ENCODE data around the gene FANCM. TPM values are rescaled to one million over a fixed set of nuclear protein-coding genes. Genes with fewer than 3 reads are reported as not detected.

Gene FANCM
- polyA plus RNA-seq (2013, experiment 1 of 2): 5.6 TPM
- polyA plus RNA-seq (2013, experiment 2 of 2): 5.8 TPM

- Histone ChIP-seq H3K27me3 (ENCODE audit: insufficient read depth, low read length) (no peaks in the 10 kb centered on the region), H3K36me3 (ENCODE audit: insufficient read depth, low read length) (peaks cover 10% of the 10 kb centered on the region), H3K4me3 (ENCODE audit: low read length) (peak within 1 kb of the TSS; percentile 79), H3K9me3 (ENCODE audit: insufficient read depth, low read depth, low read length) (no peaks in the 10 kb centered on the region), H3K27ac (ENCODE audit: low read depth, low read length) (peak within 1 kb of the TSS; percentile 29; the same call in 1 of the 2 replicates), H3K9ac (ENCODE audit: low read depth, low read length) (peak within 1 kb of the TSS; percentile 59), H3K4me1 (ENCODE audit: insufficient read depth, low read length) (peaks cover 12% of the 10 kb centered on the region)
- WGBS: under 1% methylated on average over 48 of the region's 48 CpGs
Measured at GRCh38 chr14:45135659-45136395, at the start of gene FANCM. Gene FANCM (plus strand): TSS chr14:45135930. CDS start chr14:45136032, 102 bp downstream.

- WGBS: no CpG with 5 or more reads among the region's 1 CpG
- Histone ChIP-seq H3K27me3 (ENCODE audit: insufficient read depth, low read length) (no peaks in the 10 kb centered on the region), H3K9me3 (ENCODE audit: insufficient read depth, low read depth, low read length) (no peaks in the 10 kb centered on the region), H3K4me3 (ENCODE audit: low read length) (no peak overlapping the region), H3K36me3 (ENCODE audit: insufficient read depth, low read length) (peaks cover 4% of the 10 kb centered on the region), H3K9ac (ENCODE audit: low read depth, low read length) (no peak overlapping the region), H3K27ac (ENCODE audit: low read depth, low read length) (no peak overlapping the region), H3K4me1 (ENCODE audit: insufficient read depth, low read length) (peaks cover 12% of the 10 kb centered on the region; the same call in 1 of the 2 replicates)
Measured at GRCh38 chr14:45089813-45090212, 45.9 kb upstream of the FANCM start.

- WGBS: 97% methylated on average over 2 of the region's 2 CpGs
- peaks cover 7% of the 10 kb centered on the region; the same call in 1 of the 2 replicates for H3K4me1 ChIP-seq (ENCODE audit: insufficient read depth, low read length)
- H3K9ac ChIP-seq (ENCODE audit: low read depth, low read length): no peak overlapping the region
- H3K36me3 ChIP-seq (ENCODE audit: insufficient read depth, low read length): peaks cover 23% of the 10 kb centered on the region
- no peaks in the 10 kb centered on the region for H3K9me3 ChIP-seq (ENCODE audit: insufficient read depth, low read depth, low read length)
- H3K4me3 ChIP-seq (ENCODE audit: low read length): no peak overlapping the region
- no peak overlapping the region for H3K27ac ChIP-seq (ENCODE audit: low read depth, low read length)
- H3K27me3 ChIP-seq (ENCODE audit: insufficient read depth, low read length): no peaks in the 10 kb centered on the region
Measured at GRCh38 chr14:45091710-45092109, 44.0 kb upstream of the FANCM start.

GRCh38 chr14:45094275-45094674 is 41.5 kb upstream of the FANCM start:
- H3K4me3 ChIP-seq (ENCODE audit: low read length): no peak overlapping the region
- H3K4me1 ChIP-seq (ENCODE audit: insufficient read depth, low read length): peaks cover 7% of the 10 kb centered on the region; the same call in 1 of the 2 replicates
- no peaks in the 10 kb centered on the region for H3K27me3 ChIP-seq (ENCODE audit: insufficient read depth, low read length)
- H3K27ac ChIP-seq (ENCODE audit: low read depth, low read length): no peak overlapping the region
- 93% methylated on average over 2 of the region's 2 CpGs for WGBS
- H3K9ac ChIP-seq (ENCODE audit: low read depth, low read length): no peak overlapping the region
- H3K36me3 ChIP-seq (ENCODE audit: insufficient read depth, low read length): peaks cover 49% of the 10 kb centered on the region
- H3K9me3 ChIP-seq (ENCODE audit: insufficient read depth, low read depth, low read length): no peaks in the 10 kb centered on the region

- peaks cover 55% of the 10 kb centered on the region for H3K36me3 ChIP-seq (ENCODE audit: insufficient read depth, low read length)
- H3K4me1 ChIP-seq (ENCODE audit: insufficient read depth, low read length): no peaks in the 10 kb centered on the region
- no peaks in the 10 kb centered on the region for H3K27me3 ChIP-seq (ENCODE audit: insufficient read depth, low read length)
- no peak overlapping the region for H3K27ac ChIP-seq (ENCODE audit: low read depth, low read length)
- H3K9ac ChIP-seq (ENCODE audit: low read depth, low read length): no peak overlapping the region
- no peaks in the 10 kb centered on the region for H3K9me3 ChIP-seq (ENCODE audit: insufficient read depth, low read depth, low read length)
- WGBS: 100% methylated on average over 4 of the region's 4 CpGs
- H3K4me3 ChIP-seq (ENCODE audit: low read length): no peak overlapping the region
Measured at GRCh38 chr14:45095143-45095542, 40.6 kb upstream of the FANCM start.

GRCh38 chr14:45096218-45096617 is 39.5 kb upstream of the FANCM start:
- Histone ChIP-seq H3K4me1 (ENCODE audit: insufficient read depth, low read length) (no peaks in the 10 kb centered on the region), H3K4me3 (ENCODE audit: low read length) (no peak overlapping the region), H3K36me3 (ENCODE audit: insufficient read depth, low read length) (peaks cover 66% of the 10 kb centered on the region), H3K9me3 (ENCODE audit: insufficient read depth, low read depth, low read length) (no peaks in the 10 kb centered on the region), H3K9ac (ENCODE audit: low read depth, low read length) (no peak overlapping the region), H3K27ac (ENCODE audit: low read depth, low read length) (no peak overlapping the region), H3K27me3 (ENCODE audit: insufficient read depth, low read length) (no peaks in the 10 kb centered on the region)
- 98% methylated on average over 4 of the region's 4 CpGs for WGBS

- Histone ChIP-seq H3K4me1 (ENCODE audit: insufficient read depth, low read length) (no peaks in the 10 kb centered on the region), H3K4me3 (ENCODE audit: low read length) (no peak overlapping the region), H3K9me3 (ENCODE audit: insufficient read depth, low read depth, low read length) (no peaks in the 10 kb centered on the region), H3K36me3 (ENCODE audit: insufficient read depth, low read length) (peaks cover 97% of the 10 kb centered on the region), H3K9ac (ENCODE audit: low read depth, low read length) (no peak overlapping the region), H3K27me3 (ENCODE audit: insufficient read depth, low read length) (no peaks in the 10 kb centered on the region), H3K27ac (ENCODE audit: low read depth, low read length) (no peak overlapping the region)
Measured at GRCh38 chr14:45103806-45104205, 31.9 kb upstream of the FANCM start.

- peaks cover 99% of the 10 kb centered on the region for H3K36me3 ChIP-seq (ENCODE audit: insufficient read depth, low read length)
- no peak overlapping the region for H3K9ac ChIP-seq (ENCODE audit: low read depth, low read length)
- no peak overlapping the region for H3K27ac ChIP-seq (ENCODE audit: low read depth, low read length)
- no peaks in the 10 kb centered on the region for H3K27me3 ChIP-seq (ENCODE audit: insufficient read depth, low read length)
- H3K4me1 ChIP-seq (ENCODE audit: insufficient read depth, low read length): no peaks in the 10 kb centered on the region
- no peaks in the 10 kb centered on the region for H3K9me3 ChIP-seq (ENCODE audit: insufficient read depth, low read depth, low read length)
- 95% methylated on average over 1 of the region's 1 CpG for WGBS
- no peak overlapping the region for H3K4me3 ChIP-seq (ENCODE audit: low read length)
Measured at GRCh38 chr14:45104561-45104960, 31.2 kb upstream of the FANCM start.

- H3K36me3 ChIP-seq (ENCODE audit: insufficient read depth, low read length): peaks cover 100% of the 10 kb centered on the region
- no peaks in the 10 kb centered on the region for H3K27me3 ChIP-seq (ENCODE audit: insufficient read depth, low read length)
- H3K4me1 ChIP-seq (ENCODE audit: insufficient read depth, low read length): no peaks in the 10 kb centered on the region
- no peak overlapping the region for H3K27ac ChIP-seq (ENCODE audit: low read depth, low read length)
- no peak overlapping the region for H3K9ac ChIP-seq (ENCODE audit: low read depth, low read length)
- H3K9me3 ChIP-seq (ENCODE audit: insufficient read depth, low read depth, low read length): no peaks in the 10 kb centered on the region
- no peak overlapping the region for H3K4me3 ChIP-seq (ENCODE audit: low read length)
- WGBS: 93% methylated on average over 6 of the region's 6 CpGs
Measured at GRCh38 chr14:45112896-45113781, 22.6 kb upstream of the FANCM start.

GRCh38 chr14:45114327-45114726 is 21.4 kb upstream of the FANCM start:
- 100% methylated on average over 1 of the region's 3 CpGs for WGBS
- peaks cover 99% of the 10 kb centered on the region for H3K36me3 ChIP-seq (ENCODE audit: insufficient read depth, low read length)

GRCh38 chr14:45118594-45118993 is 17.1 kb upstream of the FANCM start:
- Histone ChIP-seq H3K36me3 (ENCODE audit: insufficient read depth, low read length) (peaks cover 96% of the 10 kb centered on the region), H3K4me3 (ENCODE audit: low read length) (no peak overlapping the region), H3K4me1 (ENCODE audit: insufficient read depth, low read length) (no peaks in the 10 kb centered on the region), H3K27ac (ENCODE audit: low read depth, low read length) (no peak overlapping the region), H3K9me3 (ENCODE audit: insufficient read depth, low read depth, low read length) (no peaks in the 10 kb centered on the region), H3K27me3 (ENCODE audit: insufficient read depth, low read length) (no peaks in the 10 kb centered on the region), H3K9ac (ENCODE audit: low read depth, low read length) (no peak overlapping the region)
- WGBS: 97% methylated on average over 6 of the region's 6 CpGs

More at GRCh38 chr14:45114327-45114726, 21.4 kb upstream of the FANCM start:
- Histone ChIP-seq H3K4me3 (ENCODE audit: low read length) (no peak overlapping the region), H3K9me3 (ENCODE audit: insufficient read depth, low read depth, low read length) (no peaks in the 10 kb centered on the region), H3K27ac (ENCODE audit: low read depth, low read length) (no peak overlapping the region), H3K27me3 (ENCODE audit: insufficient read depth, low read length) (no peaks in the 10 kb centered on the region), H3K4me1 (ENCODE audit: insufficient read depth, low read length) (no peaks in the 10 kb centered on the region), H3K9ac (ENCODE audit: low read depth, low read length) (no peak overlapping the region)
